ENCODE results near the gene ZFYVE21.

DNA sequence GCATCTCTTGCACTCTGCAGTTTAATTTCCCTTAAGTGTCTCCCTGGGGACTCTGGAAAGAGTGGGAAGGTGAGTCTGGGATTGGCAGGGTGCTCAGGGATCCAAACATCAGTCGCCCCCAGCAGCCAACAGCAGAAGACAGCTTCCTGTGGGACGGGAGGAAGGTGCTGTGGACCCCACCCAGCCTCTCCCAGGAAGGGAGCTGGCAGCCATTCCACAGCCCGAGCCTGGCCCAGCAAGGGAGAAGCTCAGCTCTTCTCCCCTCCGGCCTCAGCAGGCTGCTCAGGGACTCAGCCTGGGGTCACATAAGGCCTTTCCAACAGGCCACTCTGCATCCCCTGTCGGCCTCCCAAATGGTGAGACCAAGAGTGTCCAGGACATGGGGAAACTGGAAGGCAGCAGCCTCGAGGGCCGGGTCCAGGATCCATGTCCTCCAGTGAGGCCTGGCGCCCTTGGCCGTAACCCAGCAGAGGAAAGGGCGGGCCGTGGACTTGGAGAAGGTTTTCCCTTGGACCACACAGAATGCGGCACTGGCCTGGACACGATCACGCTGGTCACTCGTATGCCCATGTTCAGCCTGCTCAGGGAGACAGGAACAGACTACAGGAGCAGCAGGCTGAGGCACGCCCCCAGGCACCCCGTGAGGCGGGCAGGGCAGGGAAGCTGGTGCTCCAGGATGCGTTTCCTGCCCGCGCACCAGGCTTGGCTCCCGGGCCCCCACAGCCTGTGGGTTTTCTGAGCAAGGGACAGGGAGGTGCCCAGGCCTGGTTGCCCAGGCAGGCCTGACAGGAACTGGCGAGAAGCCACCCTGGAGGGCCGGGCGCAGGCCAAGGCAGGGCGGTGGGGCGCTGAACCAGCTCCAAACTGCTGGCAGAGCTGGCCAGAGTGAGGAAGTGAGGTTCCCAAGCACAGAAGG, 3.8 kb upstream of the ZFYVE21 start:
- TF ChIP-seq, protein P1, sequence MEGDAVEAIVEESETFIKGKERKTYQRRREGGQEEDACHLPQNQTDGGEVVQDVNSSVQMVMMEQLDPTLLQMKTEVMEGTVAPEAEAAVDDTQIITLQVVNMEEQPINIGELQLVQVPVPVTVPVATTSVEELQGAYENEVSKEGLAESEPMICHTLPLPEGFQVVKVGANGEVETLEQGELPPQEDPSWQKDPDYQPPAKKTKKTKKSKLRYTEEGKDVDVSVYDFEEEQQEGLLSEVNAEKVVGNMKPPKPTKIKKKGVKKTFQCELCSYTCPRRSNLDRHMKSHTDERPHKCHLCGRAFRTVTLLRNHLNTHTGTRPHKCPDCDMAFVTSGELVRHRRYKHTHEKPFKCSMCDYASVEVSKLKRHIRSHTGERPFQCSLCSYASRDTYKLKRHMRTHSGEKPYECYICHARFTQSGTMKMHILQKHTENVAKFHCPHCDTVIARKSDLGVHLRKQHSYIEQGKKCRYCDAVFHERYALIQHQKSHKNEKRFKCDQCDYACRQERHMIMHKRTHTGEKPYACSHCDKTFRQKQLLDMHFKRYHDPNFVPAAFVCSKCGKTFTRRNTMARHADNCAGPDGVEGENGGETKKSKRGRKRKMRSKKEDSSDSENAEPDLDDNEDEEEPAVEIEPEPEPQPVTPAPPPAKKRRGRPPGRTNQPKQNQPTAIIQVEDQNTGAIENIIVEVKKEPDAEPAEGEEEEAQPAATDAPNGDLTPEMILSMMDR (IDR thresholded peaks at IDR 0.05) = no peak
- no peak for TF ChIP-seq POLR2A (IDR thresholded peaks at IDR 0.05)
